Calu3 (cell line): ENCODE measurements around the gene SLC12A3. TPM values are rescaled to one million over a fixed set of nuclear protein-coding genes. Genes with fewer than 3 reads are reported as not detected.

Experiments
- BruUV-seq: library from RNA; stranded (reverse); fragments of 400-500 nt; replicated peaks from 2 replicates; lab custom pipeline; 2021; lab: Mats Ljungman, UMichigan
- CTCF ChIA-PET: fragments of 300-600 bp; sonication (Branson Sonifier 250); formaldehyde crosslinking; loops from one replicate; lab custom pipeline; 2022; ENCODE audit warnings: antibody characterized with exemption; lab: Charles Lee
- DNase-seq: peaks from one replicate; pipeline ENCODE4 v3.0.0; 2022
- H3K27ac Mint-ChIP-seq: one replicate; pipeline ENCODE4 v1.8.0; 2022; ENCODE audit warnings: mixed read lengths; ENCODE audit not compliant: unreplicated experiment
- H3K27me3 Mint-ChIP-seq: one replicate; pipeline ENCODE4 v1.8.0; 2022; ENCODE audit warnings: mixed read lengths; ENCODE audit not compliant: unreplicated experiment
- H3K36me3 Mint-ChIP-seq: one replicate; pipeline ENCODE4 v1.8.0; 2022; ENCODE audit warnings: mild to moderate bottlenecking, moderate library complexity, mixed read lengths; ENCODE audit not compliant: insufficient read depth, unreplicated experiment
- H3K4me1 Mint-ChIP-seq: one replicate; pipeline ENCODE4 v1.8.0; 2022; ENCODE audit warnings: mild to moderate bottlenecking, low read depth, mixed read lengths; ENCODE audit not compliant: unreplicated experiment
- H3K4me3 Mint-ChIP-seq: one replicate; pipeline ENCODE4 v1.8.0; 2022; ENCODE audit warnings: mild to moderate bottlenecking, low read depth, moderate library complexity, mixed read lengths; ENCODE audit not compliant: unreplicated experiment
- H3K9me3 Mint-ChIP-seq: one replicate; pipeline ENCODE4 v1.8.0; 2022; ENCODE audit warnings: low read depth, mixed read lengths; ENCODE audit not compliant: unreplicated experiment
- intact Hi-C: fragments of 100-400 bp; cut with micrococcal nuclease; formaldehyde crosslinking; loops from one replicate; pipeline ENCODE4 v1.10.0; 2022; ENCODE audit not compliant: unreplicated experiment
- total RNA-seq: library from RNA; stranded (reverse); gene quantifications from 2 replicates; pipeline ENCODE4 v1.2.3, GENCODE V29; 2022
- TF ChIP-seq, protein P1 (sequence below): fragments of 200-600 bp; IDR thresholded peaks from one replicate; pipeline ENCODE4 v1.8.0; 2022; ENCODE audit warnings: antibody characterized with exemption; ENCODE audit not compliant: unreplicated experiment

SLC12A3 gene
- total RNA-seq, 1 experiment from 2014 or later: not detected

DNA sequence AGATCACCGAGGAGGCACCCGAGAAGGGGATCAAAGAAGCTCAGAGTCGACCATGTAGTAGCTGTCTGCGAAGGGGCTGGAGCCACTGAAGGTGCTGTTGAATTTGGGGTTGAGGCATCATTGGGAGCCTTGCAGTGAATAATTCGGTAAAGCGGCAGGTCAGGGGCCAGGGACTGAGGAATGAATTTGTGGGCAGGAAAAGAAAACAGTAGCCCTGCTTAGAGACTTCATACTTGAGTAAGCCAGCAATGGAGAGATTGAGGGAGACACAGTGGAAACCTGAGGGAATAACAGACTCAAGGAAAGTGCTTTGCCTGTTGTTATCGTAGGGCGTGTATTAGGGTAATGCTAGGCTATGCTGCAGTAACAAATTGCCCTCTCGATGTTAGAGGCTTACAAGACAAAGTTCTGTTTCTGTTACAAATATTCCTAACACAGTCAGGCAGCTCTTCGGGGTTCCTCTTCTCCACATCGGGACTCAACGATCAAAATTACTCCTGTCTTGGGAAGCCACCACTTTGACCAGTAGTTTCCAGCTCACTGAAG is 53.5 kb downstream of the SLC12A3 start:
- no peak overlapping the region for H3K4me3 Mint-ChIP-seq
- intact Hi-C loops: no loop called here
- H3K27me3 Mint-ChIP-seq: peaks cover 81% of the 10 kb centered on the region
- H3K27ac Mint-ChIP-seq: no peak overlapping the region
- no peaks in the 10 kb centered on the region for H3K36me3 Mint-ChIP-seq
- H3K4me1 Mint-ChIP-seq: peaks cover 8% of the 10 kb centered on the region
- no peaks in the 10 kb centered on the region for H3K9me3 Mint-ChIP-seq
- DNase-seq: no peak
- no TSS peak for BruUV-seq
- CTCF ChIA-PET: interaction anchor here (0.9 to 1.1 kb wide), 2 partner anchors 14 to 36 kb away, joined by 3 read pairs; no protein-coding TSS in a partner anchor
- TF ChIP-seq, protein P1, sequence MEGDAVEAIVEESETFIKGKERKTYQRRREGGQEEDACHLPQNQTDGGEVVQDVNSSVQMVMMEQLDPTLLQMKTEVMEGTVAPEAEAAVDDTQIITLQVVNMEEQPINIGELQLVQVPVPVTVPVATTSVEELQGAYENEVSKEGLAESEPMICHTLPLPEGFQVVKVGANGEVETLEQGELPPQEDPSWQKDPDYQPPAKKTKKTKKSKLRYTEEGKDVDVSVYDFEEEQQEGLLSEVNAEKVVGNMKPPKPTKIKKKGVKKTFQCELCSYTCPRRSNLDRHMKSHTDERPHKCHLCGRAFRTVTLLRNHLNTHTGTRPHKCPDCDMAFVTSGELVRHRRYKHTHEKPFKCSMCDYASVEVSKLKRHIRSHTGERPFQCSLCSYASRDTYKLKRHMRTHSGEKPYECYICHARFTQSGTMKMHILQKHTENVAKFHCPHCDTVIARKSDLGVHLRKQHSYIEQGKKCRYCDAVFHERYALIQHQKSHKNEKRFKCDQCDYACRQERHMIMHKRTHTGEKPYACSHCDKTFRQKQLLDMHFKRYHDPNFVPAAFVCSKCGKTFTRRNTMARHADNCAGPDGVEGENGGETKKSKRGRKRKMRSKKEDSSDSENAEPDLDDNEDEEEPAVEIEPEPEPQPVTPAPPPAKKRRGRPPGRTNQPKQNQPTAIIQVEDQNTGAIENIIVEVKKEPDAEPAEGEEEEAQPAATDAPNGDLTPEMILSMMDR: no peak

DNA sequence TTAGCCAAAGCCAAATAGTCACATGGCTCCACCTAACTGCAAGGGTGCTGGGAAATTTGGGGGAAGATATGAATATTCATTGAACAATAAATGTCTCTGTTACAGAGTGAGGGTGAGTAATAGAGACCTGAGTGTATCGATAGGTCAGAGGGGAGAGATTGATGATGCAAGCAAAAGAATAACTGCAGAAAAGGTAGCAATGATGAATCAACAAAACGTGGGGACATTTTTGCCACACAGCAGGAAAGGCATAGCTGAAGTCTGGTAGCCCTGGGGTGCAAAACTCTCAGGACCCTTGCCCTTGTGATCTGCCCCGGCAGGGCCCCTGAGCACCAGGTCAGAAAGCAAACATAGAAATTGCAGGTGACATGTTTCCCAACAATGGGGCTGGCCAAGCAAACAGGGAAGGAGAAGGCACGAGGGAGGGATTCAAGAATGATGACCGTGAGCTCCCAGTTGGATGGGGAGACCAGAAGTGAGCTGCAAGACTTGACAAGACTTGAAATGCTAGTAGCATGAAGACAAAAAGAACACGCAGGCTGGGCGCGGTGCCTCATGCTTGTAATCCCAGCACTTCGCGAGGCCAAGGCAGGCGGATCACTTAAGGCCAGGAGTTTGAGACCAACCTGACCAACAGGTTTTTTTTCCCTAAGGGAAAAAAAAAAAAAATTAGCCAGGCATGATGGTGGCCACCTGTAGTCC is 54.2 kb downstream of the SLC12A3 start:
- H3K36me3 Mint-ChIP-seq: no peaks in the 10 kb centered on the region
- no peaks in the 10 kb centered on the region for H3K9me3 Mint-ChIP-seq
- intact Hi-C loops: no loop called here
- H3K27ac Mint-ChIP-seq: no peak overlapping the region
- BruUV-seq: no TSS peak
- TF ChIP-seq, protein P1: no peak
- peaks cover 8% of the 10 kb centered on the region for H3K4me1 Mint-ChIP-seq
- CTCF ChIA-PET: interaction anchor here (1.0 kb wide), 1 partner anchor 36 kb away, joined by 3 read pairs; no protein-coding TSS in a partner anchor
- H3K27me3 Mint-ChIP-seq: peaks cover 74% of the 10 kb centered on the region
- no peak overlapping the region for H3K4me3 Mint-ChIP-seq
- no peak for DNase-seq

DNA sequence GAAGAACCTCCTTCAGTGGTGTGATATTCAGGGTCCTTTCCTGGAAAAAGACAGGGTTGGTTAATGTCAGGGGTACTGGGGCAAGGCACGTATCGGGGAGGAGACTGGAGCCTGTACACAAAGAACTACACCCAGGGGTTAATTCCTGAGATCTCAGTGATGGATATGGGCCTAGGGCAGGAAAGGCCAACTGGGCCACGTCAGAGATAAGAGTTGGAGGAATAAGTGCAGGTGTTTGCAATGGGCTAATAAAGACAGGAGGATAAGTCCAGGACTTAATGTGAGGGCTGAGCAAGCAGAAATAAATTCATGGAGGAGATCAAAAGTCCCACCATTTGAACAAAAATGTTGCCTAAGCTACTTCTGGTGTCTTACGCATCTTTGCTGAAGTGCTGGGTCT is 56.6 kb downstream of the SLC12A3 start:
- TF ChIP-seq, protein P1: no peak
- Mint-ChIP-seq H3K36me3 (no peaks in the 10 kb centered on the region), H3K4me3 (no peak overlapping the region), H3K4me1 (peaks cover 8% of the 10 kb centered on the region), H3K9me3 (no peaks in the 10 kb centered on the region), H3K27ac (no peak overlapping the region), H3K27me3 (peaks cover 56% of the 10 kb centered on the region)
- intact Hi-C loops: no loop called here
- CTCF ChIA-PET: interaction anchor here (0.7 kb wide), 1 partner anchor 197 kb away, joined by 3 read pairs; no protein-coding TSS in a partner anchor
- BruUV-seq: no TSS peak
- DNase-seq: no peak

DNA sequence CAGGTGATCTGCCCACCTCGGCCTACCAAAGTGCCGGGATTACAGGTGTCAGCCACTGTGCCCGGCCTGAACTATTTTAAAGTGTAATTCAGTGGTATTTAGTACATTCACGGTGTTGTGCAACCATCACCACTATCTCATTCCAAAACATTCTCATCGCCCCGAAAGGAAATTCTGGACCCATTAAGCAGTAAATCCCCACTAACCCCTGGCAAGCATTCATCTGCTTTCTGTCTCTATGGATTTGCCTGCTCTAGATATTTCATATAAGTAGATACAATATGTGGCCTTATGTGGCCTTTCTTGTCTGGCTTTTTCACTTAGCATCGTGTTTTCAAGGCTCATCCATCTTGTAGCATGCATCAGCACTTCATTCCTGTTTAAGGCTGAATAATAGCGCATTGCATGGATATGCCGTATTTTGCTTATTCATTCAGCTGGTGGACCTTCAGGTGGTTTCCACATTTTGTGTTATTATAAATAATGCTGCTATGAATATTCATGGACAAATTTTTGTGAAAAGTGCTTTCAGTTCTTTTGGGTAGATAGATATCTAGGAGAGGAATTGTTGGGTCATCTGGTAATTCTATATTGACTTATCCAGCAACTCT is 58.6 kb downstream of the SLC12A3 start:
- CTCF ChIA-PET: no interaction called here
- intact Hi-C loops: no loop called here
- no peaks in the 10 kb centered on the region for H3K36me3 Mint-ChIP-seq

More for the DNA sequence above, 58.6 kb downstream of the SLC12A3 start:
- DNase-seq: no peak
- Mint-ChIP-seq H3K4me1 (peaks cover 8% of the 10 kb centered on the region), H3K27ac (no peak overlapping the region), H3K9me3 (peaks cover 2% of the 10 kb centered on the region), H3K27me3 (peaks cover 36% of the 10 kb centered on the region), H3K4me3 (no peak overlapping the region)
- no TSS peak for BruUV-seq
- TF ChIP-seq, protein P1: no peak
